GM19324 (cell line): ENCODE measurements around the gene SIX2.

Experiments
- ATAC-seq: cut with Tn5 transposase; IDR thresholded peaks from one replicate; pipeline ENCODE4 v1.9.1; 2021; ENCODE audit warnings: mild to moderate bottlenecking, moderate library complexity; ENCODE audit not compliant: unreplicated experiment, low FRiP score

Gene SIX2

DNA sequence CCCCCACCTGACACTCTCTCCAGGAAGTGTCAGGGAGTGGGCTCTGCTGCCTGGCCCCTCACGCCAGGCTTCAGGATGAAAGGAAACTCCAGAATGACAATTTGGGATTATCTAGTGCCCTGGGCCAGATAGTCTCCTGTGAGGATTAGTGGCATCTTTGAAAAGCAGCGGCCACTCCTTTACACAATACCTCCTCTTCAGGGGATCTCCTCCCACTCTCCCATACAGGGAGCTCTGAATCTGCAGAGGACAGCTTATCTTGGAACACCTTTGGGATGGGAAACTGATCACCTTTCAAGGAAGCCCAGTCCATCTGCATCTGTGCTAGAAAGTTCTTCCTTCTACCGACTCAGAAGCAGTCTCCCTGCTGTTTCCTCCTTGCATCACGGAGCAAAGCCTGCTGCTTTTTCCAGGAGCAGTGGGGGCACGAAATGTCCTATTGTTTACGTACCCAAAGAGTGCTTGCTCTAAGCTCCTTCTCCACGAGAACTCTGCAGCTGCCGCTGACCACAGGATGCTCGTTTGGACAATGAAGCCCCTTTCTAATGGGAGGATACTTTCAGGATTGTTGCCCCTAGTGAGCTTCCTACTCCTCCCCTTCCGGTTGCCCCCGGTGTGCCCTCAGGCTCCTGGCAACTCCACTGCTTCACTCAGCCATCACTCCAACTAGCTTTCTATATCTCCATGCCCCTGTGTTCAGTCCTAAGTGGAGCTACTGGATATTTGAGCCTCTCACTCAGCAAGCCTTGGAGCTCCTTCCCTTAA is 36.3 kb downstream of the SIX2 start:
- no peak for ATAC-seq

GRCh38 chr2:44970846-44971450 is 38.3 kb downstream of the SIX2 start:
- no peak for ATAC-seq

DNA sequence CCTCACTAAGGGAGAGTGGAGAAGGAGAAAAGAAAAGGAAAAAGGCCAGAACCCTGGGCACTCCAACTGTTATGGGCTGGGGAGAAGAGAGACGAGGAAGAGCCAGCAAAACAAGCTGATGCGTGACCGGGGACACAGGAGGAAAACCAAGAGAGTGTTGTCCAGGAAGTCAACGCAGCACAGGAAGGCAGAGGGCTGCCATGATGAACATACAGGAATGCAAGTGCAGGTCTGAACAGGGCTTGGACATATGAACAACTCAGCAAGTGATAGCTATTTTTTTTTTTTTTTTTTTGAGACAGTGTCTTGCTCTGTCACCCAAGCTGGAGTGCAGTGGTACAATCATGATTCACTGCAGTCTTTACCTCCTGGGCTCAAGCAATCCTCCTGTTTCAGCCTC is 39.3 kb downstream of the SIX2 start:
- no peak for ATAC-seq

DNA sequence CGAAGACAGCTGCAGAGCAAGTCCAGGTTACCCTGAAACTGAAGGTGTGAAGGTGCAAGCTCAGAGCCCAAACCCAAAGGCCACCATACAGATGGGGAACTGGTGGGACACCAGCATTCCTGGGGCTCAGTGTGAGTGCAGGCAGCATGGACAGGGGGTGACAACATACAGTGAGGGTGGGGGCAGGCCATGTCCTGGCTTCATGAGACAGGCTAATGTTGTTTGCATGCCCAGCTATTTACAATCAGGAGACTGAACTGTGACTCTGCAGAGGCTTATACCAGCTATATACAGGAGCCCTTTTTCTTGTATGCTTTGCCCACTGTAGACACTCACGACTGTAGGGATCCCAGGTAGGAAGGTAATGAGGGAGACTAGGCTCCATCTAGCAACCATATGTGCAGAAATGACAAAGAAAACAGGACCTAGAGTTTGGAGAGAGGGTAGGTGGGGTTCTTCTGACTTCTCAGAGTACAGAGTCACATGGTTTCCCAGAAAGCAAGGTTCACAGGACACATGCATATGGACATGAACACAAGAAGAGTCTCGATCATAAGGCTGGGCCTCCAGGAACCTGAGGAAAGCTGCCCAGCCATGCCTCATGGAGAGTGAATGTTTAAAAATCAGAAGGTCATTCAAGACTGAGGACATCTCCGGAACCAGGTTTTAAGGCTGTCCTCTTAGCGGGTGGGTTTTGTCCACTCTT is 41.4 kb downstream of the SIX2 start:
- no peak for ATAC-seq

DNA sequence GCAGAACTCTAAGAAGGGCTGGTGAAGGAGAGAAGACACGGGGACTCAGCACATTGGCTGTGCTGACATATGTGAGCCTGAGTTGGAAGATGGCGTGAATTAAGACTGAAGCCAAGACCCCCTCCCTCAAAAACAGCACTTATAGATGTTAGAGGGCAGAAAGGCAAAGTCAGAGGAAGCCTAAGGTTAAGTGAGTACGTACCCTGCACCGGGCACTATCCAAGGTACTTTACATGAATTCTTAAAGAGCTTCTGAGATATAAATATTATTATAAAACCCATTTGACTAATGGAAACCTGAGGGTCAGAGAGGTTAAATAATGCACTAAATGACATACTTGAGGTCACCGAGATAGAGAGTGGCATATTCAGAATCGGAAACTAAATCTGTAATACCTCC is 42.2 kb downstream of the SIX2 start:
- ATAC-seq: no peak

- ATAC-seq: no peak
These were observed 43.6 kb downstream of the SIX2 start for GRCh38 chr2:44965684-44966083.

- no peak for ATAC-seq
These were observed 44.5 kb downstream of the SIX2 start for GRCh38 chr2:44964752-44965236.

GRCh38 chr2:44962176-44962695 is 47.0 kb downstream of the SIX2 start:
- ATAC-seq: no peak

DNA sequence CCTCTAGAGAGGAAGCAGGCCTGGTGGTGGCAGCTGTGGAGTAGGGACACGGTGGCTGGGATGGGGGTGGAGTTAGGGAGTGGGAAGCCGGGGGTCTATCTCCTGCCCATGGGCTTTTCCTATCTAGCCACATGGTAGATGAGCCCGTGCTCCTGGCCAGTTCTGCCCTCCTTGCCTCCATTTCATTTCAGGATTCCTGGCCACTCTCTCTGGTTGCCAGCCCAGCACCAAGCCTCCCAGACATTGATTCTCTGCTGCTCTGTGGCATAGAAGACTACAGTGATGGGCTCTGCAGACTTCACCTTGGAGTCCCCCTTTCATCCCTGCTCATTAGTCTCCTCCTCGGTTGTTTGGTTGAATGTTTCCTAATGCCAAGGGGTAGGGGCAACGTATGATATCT is 48.4 kb downstream of the SIX2 start:
- ATAC-seq: no peak

- no peak for ATAC-seq
These were observed 49.4 kb downstream of the SIX2 start for GRCh38 chr2:44959855-44960254.

DNA sequence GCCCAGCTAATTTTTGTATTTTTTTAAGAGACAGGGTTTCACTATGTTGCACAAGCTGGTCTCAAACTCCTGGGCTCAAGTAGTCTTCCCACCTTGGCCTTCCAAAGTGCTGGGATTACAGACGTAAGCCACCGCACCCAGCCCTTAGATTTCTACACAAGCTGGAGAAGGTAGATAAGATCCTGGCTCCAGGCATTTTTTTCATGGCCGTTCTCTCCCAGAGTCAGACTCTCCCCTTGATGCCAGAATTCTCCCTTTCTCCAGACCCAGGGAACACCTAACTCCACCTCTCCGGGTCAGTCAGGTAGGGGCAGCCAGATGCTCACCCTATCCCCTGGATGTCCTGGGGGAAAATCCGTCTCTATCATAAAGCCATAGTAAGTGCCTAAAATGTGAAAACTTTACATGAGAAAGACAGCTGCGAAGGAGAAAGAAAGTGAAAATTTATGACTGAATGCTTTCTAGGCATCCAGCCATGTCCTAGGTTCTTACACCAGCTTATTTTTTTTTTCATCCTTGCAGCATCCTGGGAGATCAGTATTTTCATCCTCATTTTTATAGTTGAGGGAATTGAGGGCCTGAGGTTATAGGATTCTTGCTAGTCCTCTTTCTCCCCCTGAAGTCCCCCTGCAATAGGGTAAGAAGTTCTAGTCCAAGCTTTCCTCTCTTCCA is 51.5 kb downstream of the SIX2 start:
- ATAC-seq: no peak

DNA sequence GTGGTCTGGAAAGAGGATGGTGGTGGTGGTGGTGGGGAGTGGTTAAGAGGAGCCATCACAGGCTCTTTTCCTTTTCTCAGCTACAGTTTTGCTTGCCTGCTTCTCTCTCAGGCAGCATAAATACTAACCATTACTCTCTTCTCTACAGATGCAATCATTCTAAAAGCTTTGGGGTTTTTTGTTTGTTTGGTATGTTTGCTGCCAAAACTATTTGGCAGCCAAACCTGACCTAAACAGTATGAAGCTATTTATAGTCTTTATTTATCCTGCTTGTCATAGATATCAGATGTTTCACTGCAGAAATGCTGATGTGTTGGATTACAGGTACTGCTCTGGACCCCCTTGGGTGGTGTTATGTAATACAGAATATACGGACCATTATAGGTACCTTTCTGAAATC is 52.4 kb downstream of the SIX2 start:
- no peak for ATAC-seq

- ATAC-seq: no peak
These were observed 53.5 kb downstream of the SIX2 start for GRCh38 chr2:44955593-44956392.
